ENCODE data around the gene TSPAN1. TPM values are rescaled to one million over a fixed set of nuclear protein-coding genes. Genes with fewer than 3 reads are reported as not detected.

Gene TSPAN1
- polyA plus RNA-seq, 3 donors from 2014 or later = not detected

GRCh38 chr1:46184920-46185658 lies 10.2 kb downstream of the TSPAN1 start:
- Mint-ChIP-seq H3K27me3 (ENCODE audit: low read depth in 3 of 3) (peaks cover 0 to 3% (median 0%) of the 10 kb centered on the region in 3 donors), H3K36me3 (peaks cover 4 to 16% (median 15%) of the 10 kb centered on the region in 3 donors), H3K4me3 (peak overlapping the region in 3 of 5 donors; percentile 6 to 38 (median 29)), H3K4me1 (peaks cover 21 to 23% of the 10 kb centered on the region in 2 donors), H3K27ac (peak overlapping the region in 4 of 6 donors; percentile 13 to 72 (median 67)), H3K9me3 (no peaks in the 10 kb centered on the region)
- no peak for DNase-seq

DNA sequence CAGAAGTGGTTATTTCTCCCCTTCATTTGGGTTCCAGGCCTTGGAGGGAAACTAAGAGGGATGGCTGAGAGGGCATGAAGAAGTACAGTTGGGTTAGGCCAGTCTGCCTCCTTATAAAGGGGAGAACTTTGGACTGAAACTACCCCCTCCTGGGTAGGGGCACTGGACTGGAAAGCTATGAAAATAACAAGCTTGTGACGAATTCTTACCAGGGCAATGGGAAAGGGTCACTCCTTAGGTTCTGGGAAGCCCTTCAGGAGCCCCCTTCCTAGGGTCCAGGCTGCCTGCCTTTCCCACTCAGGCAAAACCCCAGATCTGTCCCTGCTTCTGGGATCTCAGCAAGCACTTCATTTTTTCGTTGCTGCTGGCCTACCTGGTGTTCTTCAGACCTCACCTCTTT lies 11.2 kb downstream of the TSPAN1 start:
- H3K4me1 Mint-ChIP-seq = peaks cover 21 to 23% of the 10 kb centered on the region in 2 donors
- H3K36me3 Mint-ChIP-seq = peaks cover 10 to 20% (median 19%) of the 10 kb centered on the region in 3 donors
- H3K27ac Mint-ChIP-seq = peak overlapping the region in 3 of 6 donors; percentile 31 to 72 (median 67)
- H3K27me3 Mint-ChIP-seq (ENCODE audit: low read depth in 3 of 3) = peaks cover 0 to 3% (median 0%) of the 10 kb centered on the region in 3 donors
- no peak overlapping the region for H3K4me3 Mint-ChIP-seq
- no peak for DNase-seq
- H3K9me3 Mint-ChIP-seq = no peaks in the 10 kb centered on the region

- Mint-ChIP-seq H3K27me3 (ENCODE audit: low read depth in 3 of 3) (peaks cover 0 to 2% (median 0%) of the 10 kb centered on the region in 3 donors), H3K9me3 (no peaks in the 10 kb centered on the region), H3K4me3 (no peak overlapping the region), H3K27ac (no peak overlapping the region), H3K4me1 (peaks cover 21 to 23% of the 10 kb centered on the region in 2 donors), H3K36me3 (peaks cover 13 to 22% (median 20%) of the 10 kb centered on the region in 3 donors)
- DNase-seq = no peak
Observed at GRCh38 chr1:46187106-46187869, 12.4 kb downstream of the TSPAN1 start.

DNA sequence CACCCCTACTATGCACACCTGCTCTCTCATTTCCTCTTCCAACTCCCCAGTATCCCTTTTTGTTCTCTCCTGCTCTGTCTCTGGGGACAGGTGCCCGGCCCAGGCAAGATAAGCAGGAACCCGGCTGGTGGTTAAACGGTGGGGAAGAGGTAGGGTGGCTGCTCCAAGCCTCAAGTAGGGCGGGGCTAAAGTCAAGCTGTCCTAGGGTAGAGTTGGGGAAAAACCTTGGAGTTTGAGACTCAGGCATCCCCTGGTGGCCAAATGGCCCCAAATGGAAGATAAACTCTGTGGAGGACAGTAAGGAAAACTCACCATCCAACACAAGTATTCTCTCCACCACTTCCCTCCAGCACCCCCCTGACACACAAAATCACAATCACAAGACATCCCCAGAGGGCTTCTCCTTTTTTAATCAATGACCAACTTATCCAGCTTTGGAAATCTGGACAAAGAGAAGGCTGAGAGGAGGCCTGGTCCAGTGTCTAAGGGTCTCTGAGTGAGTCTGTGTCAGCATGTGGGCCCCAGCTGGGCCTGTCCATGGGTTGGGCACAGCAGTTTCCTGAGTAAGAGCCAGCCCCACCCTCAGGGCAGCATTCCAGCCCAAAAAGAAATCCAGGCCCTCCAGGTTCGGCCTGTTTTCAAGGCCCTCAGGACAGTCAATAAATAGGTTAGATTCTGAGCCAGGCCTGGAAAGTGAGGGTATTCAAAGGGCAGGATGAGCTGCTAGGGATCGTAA lies 13.6 kb downstream of the TSPAN1 start:
- Mint-ChIP-seq H3K27me3 (ENCODE audit: low read depth in 3 of 3) (peaks cover 0 to 2% (median 0%) of the 10 kb centered on the region in 3 donors), H3K36me3 (peaks cover 18 to 26% (median 24%) of the 10 kb centered on the region in 3 donors), H3K27ac (peak overlapping the region in 2 of 6 donors; percentile 19 to 22), H3K9me3 (no peaks in the 10 kb centered on the region), H3K4me3 (no peak overlapping the region), H3K4me1 (peaks cover 21 to 24% of the 10 kb centered on the region in 2 donors)
- DNase-seq = no peak

GRCh38 chr1:46190539-46190938 lies 15.7 kb downstream of the TSPAN1 start:
- H3K9me3 Mint-ChIP-seq = no peaks in the 10 kb centered on the region
- H3K27ac Mint-ChIP-seq = no peak overlapping the region

GRCh38 chr1:46191033-46191701 lies 16.3 kb downstream of the TSPAN1 start:
- Mint-ChIP-seq H3K27ac (no peak overlapping the region), H3K9me3 (no peaks in the 10 kb centered on the region), H3K4me3 (no peak overlapping the region), H3K27me3 (ENCODE audit: low read depth in 3 of 3) (no peaks in the 10 kb centered on the region), H3K36me3 (peaks cover 22 to 34% (median 26%) of the 10 kb centered on the region in 3 donors), H3K4me1 (peaks cover 0 to 2% of the 10 kb centered on the region in 2 donors)
- no peak for DNase-seq

More at GRCh38 chr1:46190539-46190938, 15.7 kb downstream of the TSPAN1 start:
- H3K4me1 Mint-ChIP-seq = peaks cover 0 to 3% of the 10 kb centered on the region in 2 donors
- no peak for DNase-seq
- no peaks in the 10 kb centered on the region for H3K27me3 Mint-ChIP-seq (ENCODE audit: low read depth in 3 of 3)
- H3K36me3 Mint-ChIP-seq = peaks cover 22 to 30% (median 26%) of the 10 kb centered on the region in 3 donors
- H3K4me3 Mint-ChIP-seq = no peak overlapping the region

DNA sequence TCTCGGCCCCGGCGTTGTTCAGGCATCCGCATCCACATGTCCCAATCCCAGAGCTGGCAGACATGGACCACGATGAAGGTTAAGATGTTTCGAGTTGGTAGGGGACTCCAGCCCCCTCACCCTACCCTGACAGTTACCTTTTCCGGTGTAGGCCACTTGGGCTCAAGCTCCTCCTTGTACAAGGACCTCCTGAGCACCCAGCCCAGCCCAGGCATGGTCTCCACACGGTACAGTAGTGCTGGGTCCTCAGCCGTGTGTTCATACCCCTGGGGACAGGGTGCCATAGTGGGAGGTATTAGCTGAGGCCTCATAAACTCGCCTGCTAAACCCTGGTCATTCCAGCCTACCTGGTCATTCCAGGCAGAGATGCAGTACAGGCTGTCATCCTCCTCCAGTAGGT lies 17.3 kb downstream of the TSPAN1 start:
- Mint-ChIP-seq H3K4me1 (peaks cover 2 to 9% of the 10 kb centered on the region in 2 donors), H3K9me3 (no peaks in the 10 kb centered on the region), H3K27me3 (ENCODE audit: low read depth in 3 of 3) (no peaks in the 10 kb centered on the region), H3K36me3 (peaks cover 22 to 37% (median 26%) of the 10 kb centered on the region in 3 donors), H3K27ac (no peak overlapping the region), H3K4me3 (no peak overlapping the region)
- no peak for DNase-seq

GRCh38 chr1:46193285-46193684 lies 18.4 kb downstream of the TSPAN1 start:
- Mint-ChIP-seq H3K4me1 (peaks cover 5 to 16% of the 10 kb centered on the region in 2 donors), H3K36me3 (peaks cover 18 to 29% (median 22%) of the 10 kb centered on the region in 3 donors), H3K4me3 (no peak overlapping the region), H3K9me3 (no peaks in the 10 kb centered on the region), H3K27me3 (ENCODE audit: low read depth in 3 of 3) (no peaks in the 10 kb centered on the region), H3K27ac (no peak overlapping the region)
- DNase-seq = no peak

- H3K36me3 Mint-ChIP-seq = peaks cover 17 to 28% (median 22%) of the 10 kb centered on the region in 3 donors
- no peak overlapping the region for H3K4me3 Mint-ChIP-seq
- H3K27ac Mint-ChIP-seq = peak overlapping the region in 1 of 6 donors; percentile 39
- peaks cover 0 to 2% (median 0%) of the 10 kb centered on the region in 3 donors for H3K27me3 Mint-ChIP-seq (ENCODE audit: low read depth in 3 of 3)
- peaks cover 13 to 21% of the 10 kb centered on the region in 2 donors for H3K4me1 Mint-ChIP-seq
- DNase-seq = no peak
- no peaks in the 10 kb centered on the region for H3K9me3 Mint-ChIP-seq
Observed at GRCh38 chr1:46193984-46194570, 19.2 kb downstream of the TSPAN1 start.

GRCh38 chr1:46194641-46195193 lies 19.8 kb downstream of the TSPAN1 start:
- H3K4me3 Mint-ChIP-seq = no peak overlapping the region

DNA sequence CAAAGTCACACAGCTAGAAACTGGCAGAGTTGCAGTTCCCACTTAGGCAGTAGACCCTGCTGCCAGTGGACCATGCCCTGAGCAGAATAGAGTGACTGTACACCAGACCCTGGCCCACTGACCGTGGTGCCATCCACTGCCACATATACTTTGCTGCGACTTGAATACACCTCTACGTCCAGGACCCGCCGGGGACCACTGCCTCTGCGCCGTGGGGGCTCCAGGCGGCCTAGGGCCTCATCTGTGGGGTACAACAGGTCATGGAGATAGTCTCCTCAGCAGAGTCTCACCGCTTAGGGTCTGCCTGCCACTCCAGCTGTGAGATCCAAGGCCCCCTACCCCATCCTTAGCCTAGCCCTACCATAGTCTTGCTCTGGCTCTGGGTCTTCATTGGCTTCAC lies 21.7 kb downstream of the TSPAN1 start:
- no peak overlapping the region for H3K27ac Mint-ChIP-seq
- no peaks in the 10 kb centered on the region for H3K9me3 Mint-ChIP-seq
- H3K36me3 Mint-ChIP-seq = peaks cover 4 to 17% (median 9%) of the 10 kb centered on the region in 3 donors
- H3K27me3 Mint-ChIP-seq (ENCODE audit: low read depth in 3 of 3) = peaks cover 0 to 2% (median 1%) of the 10 kb centered on the region in 3 donors
- H3K4me3 Mint-ChIP-seq = peak overlapping the region in 4 of 5 donors; percentile 26 to 84 (median 54)
- DNase-seq = no peak
- peaks cover 17 to 23% of the 10 kb centered on the region in 2 donors for H3K4me1 Mint-ChIP-seq

More at GRCh38 chr1:46194641-46195193, 19.8 kb downstream of the TSPAN1 start:
- no peak for DNase-seq
- peaks cover 12 to 22% (median 18%) of the 10 kb centered on the region in 3 donors for H3K36me3 Mint-ChIP-seq
- H3K9me3 Mint-ChIP-seq = no peaks in the 10 kb centered on the region
- H3K27ac Mint-ChIP-seq = no peak overlapping the region
- peaks cover 17 to 23% of the 10 kb centered on the region in 2 donors for H3K4me1 Mint-ChIP-seq
- peaks cover 0 to 2% (median 0%) of the 10 kb centered on the region in 3 donors for H3K27me3 Mint-ChIP-seq (ENCODE audit: low read depth in 3 of 3)

GRCh38 chr1:46197560-46197963 lies 22.7 kb downstream of the TSPAN1 start:
- Mint-ChIP-seq H3K27ac (peak overlapping the region in 5 of 6 donors; percentile 26 to 90 (median 48)), H3K4me3 (peak overlapping the region; percentile 79 to 84 (median 82)), H3K9me3 (no peaks in the 10 kb centered on the region), H3K27me3 (ENCODE audit: low read depth in 3 of 3) (peaks cover under 1 to 2% (median 1%) of the 10 kb centered on the region in 3 donors), H3K36me3 (peaks cover 4 to 16% (median 8%) of the 10 kb centered on the region in 3 donors), H3K4me1 (peaks cover 19 to 23% of the 10 kb centered on the region in 2 donors)
- DNase-seq = no peak

Data from immature natural killer cell (primary cell).